H9 (cell line): ENCODE measurements around the gene RUNDC3A. TPM values are rescaled to one million over a fixed set of nuclear protein-coding genes. Genes with fewer than 3 reads are reported as not detected.

Experiments
- DNase-seq: peaks from one replicate; pipeline ENCODE4 v3.0.0-alpha.2; 2017
- H2AFZ ChIP-seq: one replicate; pipeline ENCODE4 v1.6.1; 2013; ENCODE audit warnings: mild to moderate bottlenecking, low read length, control low read depth, moderate library complexity
- H2AK5ac ChIP-seq: 2 replicates; pipeline ENCODE4 v1.6.1; 2013; ENCODE audit warnings: low read length, control low read depth, mixed read lengths; ENCODE audit not compliant: insufficient read length
- H2BK120ac ChIP-seq: one replicate; pipeline ENCODE4 v1.6.1; 2013; ENCODE audit warnings: low read depth, mild to moderate bottlenecking, low read length, control low read depth, inconsistent platforms; ENCODE audit not compliant: poor library complexity, severe bottlenecking
- H2BK12ac ChIP-seq: 2 replicates; pipeline ENCODE4 v1.6.1; 2013; ENCODE audit warnings: low read length, control low read depth, mixed read lengths, low read depth; ENCODE audit not compliant: insufficient read length
- H2BK15ac ChIP-seq: 2 replicates; pipeline ENCODE4 v1.6.1; 2013; ENCODE audit warnings: low read depth, low read length, control low read depth
- H2BK20ac ChIP-seq: one replicate; pipeline ENCODE4 v1.6.1; 2013; ENCODE audit warnings: low read depth, mild to moderate bottlenecking, low read length, control low read depth, inconsistent platforms; ENCODE audit not compliant: poor library complexity, severe bottlenecking
- H2BK5ac ChIP-seq: 2 replicates; pipeline ENCODE4 v1.6.1; 2013; ENCODE audit warnings: low read length, control low read depth, mixed read lengths; ENCODE audit not compliant: insufficient read length
- H3K14ac ChIP-seq: 2 replicates; pipeline ENCODE4 v1.6.1; 2013; ENCODE audit warnings: low read length, control low read depth; ENCODE audit not compliant: insufficient read depth
- H3K18ac ChIP-seq: 2 replicates; pipeline ENCODE4 v1.6.1; 2013; ENCODE audit warnings: low read depth, mild to moderate bottlenecking, mixed read lengths, low read length, control low read depth; ENCODE audit not compliant: insufficient read length
- H3K23ac ChIP-seq: 2 replicates; pipeline ENCODE4 v1.6.1; 2013; ENCODE audit warnings: low read length, control low read depth, mixed read lengths, low read depth; ENCODE audit not compliant: insufficient read length
- H3K23me2 ChIP-seq: 2 replicates; pipeline ENCODE4 v1.6.1; 2013; ENCODE audit warnings: low read depth, mild to moderate bottlenecking, mixed read lengths, low read length, control low read depth; ENCODE audit not compliant: insufficient read length, poor library complexity, severe bottlenecking
- H3K27ac ChIP-seq: 2 replicates; pipeline ENCODE4 v1.5.1; 2013; ENCODE audit warnings: low read length, control low read depth, mixed read lengths, low read depth; ENCODE audit not compliant: insufficient read length
- H3K27me3 ChIP-seq: 2 replicates; pipeline ENCODE4 v1.6.1; 2013; ENCODE audit warnings: low read length, control low read depth, inconsistent platforms; ENCODE audit not compliant: insufficient read depth
- H3K4ac ChIP-seq: 2 replicates; pipeline ENCODE4 v1.6.1; 2013; ENCODE audit warnings: low read depth, mild to moderate bottlenecking, control low read depth, inconsistent platforms, low read length, moderate library complexity
- H3K4me1 ChIP-seq: 2 replicates; pipeline ENCODE4 v1.6.1; 2013; ENCODE audit warnings: low read length, control low read depth, inconsistent platforms; ENCODE audit not compliant: insufficient read depth
- H3K4me2 ChIP-seq: 2 replicates; pipeline ENCODE4 v1.6.1; 2013; ENCODE audit warnings: low read length, control low read depth, mixed read lengths; ENCODE audit not compliant: insufficient read length, insufficient read depth
- H3K56ac ChIP-seq: 2 replicates; pipeline ENCODE4 v1.6.1; 2013; ENCODE audit warnings: low read depth, mild to moderate bottlenecking, mixed read lengths, low read length, control low read depth; ENCODE audit not compliant: insufficient read length
- H3K79me1 ChIP-seq: 2 replicates; pipeline ENCODE4 v1.6.1; 2013; ENCODE audit warnings: low read depth, mild to moderate bottlenecking, moderate library complexity, low read length, control low read depth, inconsistent platforms; ENCODE audit not compliant: insufficient read depth, poor library complexity, severe bottlenecking
- H3K79me2 ChIP-seq: 2 replicates; pipeline ENCODE4 v1.6.1; 2013; ENCODE audit warnings: low read length, control low read depth, inconsistent platforms; ENCODE audit not compliant: insufficient read depth
- H3K9ac ChIP-seq: 2 replicates; pipeline ENCODE4 v1.6.1; 2013; ENCODE audit warnings: low read length, control low read depth, mixed read lengths; ENCODE audit not compliant: insufficient read length; ENCODE audit errors: extremely low read depth
- H3K9me3 ChIP-seq: one replicate; pipeline ENCODE4 v1.6.1; 2013; ENCODE audit warnings: low read depth, low read length, inconsistent platforms; ENCODE audit not compliant: control insufficient read depth
- H3T11ph ChIP-seq: one replicate; pipeline ENCODE4 v1.6.1; 2013; ENCODE audit warnings: mild to moderate bottlenecking, low read length, control low read depth, inconsistent platforms
- H4K20me1 ChIP-seq: one replicate; pipeline ENCODE4 v1.6.1; 2013; ENCODE audit not compliant: control insufficient read depth, insufficient read length, insufficient read depth
- H4K5ac ChIP-seq: 2 replicates; pipeline ENCODE4 v1.6.1; 2013; ENCODE audit warnings: low read depth, mild to moderate bottlenecking, mixed read lengths, low read length, control low read depth; ENCODE audit not compliant: insufficient read length
- H4K8ac ChIP-seq: replicated peaks from 2 replicates; pipeline ENCODE4 v1.6.1; 2013; ENCODE audit warnings: low read length, control low read depth, mixed read lengths, low read depth; ENCODE audit not compliant: insufficient read length
- H4K91ac ChIP-seq: 2 replicates; pipeline ENCODE4 v1.6.1; 2013; ENCODE audit warnings: low read depth, mild to moderate bottlenecking, moderate library complexity, mixed read lengths, low read length, control low read depth; ENCODE audit not compliant: insufficient read length
- H3K27ac Mint-ChIP-seq, 3 experiments: 2 replicates in 2 of 3; 3 replicates in 1 of 3; pipeline ENCODE4 v1.8.0; 2020 to 2021; ENCODE audit warnings: mixed read lengths in 3 of 3, mild to moderate bottlenecking in 1 of 3, moderate library complexity in 1 of 3
- H3K27me3 Mint-ChIP-seq: 2 replicates; pipeline ENCODE4 v1.8.0; 2021; ENCODE audit warnings: low read depth, mild to moderate bottlenecking, moderate library complexity, mixed read lengths
- H3K36me3 Mint-ChIP-seq, 3 experiments: 2 replicates in 2 of 3; 3 replicates in 1 of 3; pipeline ENCODE4 v1.8.0; 2020 to 2021; ENCODE audit warnings: low read depth in 3 of 3, mixed read lengths in 3 of 3; ENCODE audit not compliant: insufficient read depth in 1 of 3
- H3K4me1 Mint-ChIP-seq, 2 experiments: 2 replicates each; pipeline ENCODE4 v1.8.0; 2020; ENCODE audit warnings: mixed read lengths in 2 of 2
- H3K4me3 Mint-ChIP-seq, 2 experiments: 2 replicates in 1 of 2; 3 replicates in 1 of 2; pipeline ENCODE4 v1.8.0; 2020 to 2021; ENCODE audit warnings: mild to moderate bottlenecking in 2 of 2, mixed read lengths in 2 of 2, moderate library complexity in 1 of 2
- H3K9me3 Mint-ChIP-seq, 2 experiments: 2 replicates in 1 of 2; 3 replicates in 1 of 2; pipeline ENCODE4 v1.8.0; 2020; ENCODE audit warnings: mild to moderate bottlenecking in 2 of 2, mixed read lengths in 2 of 2, moderate library complexity in 1 of 2
- WGBS: extraction: QIAGEN DNeasy Blood & Tissue Kit; methylation state at CpG from one replicate; pipeline ENCODE4 v1.1.7; 2013; ENCODE audit warnings: missing lambda C conversion rate, low lambda C conversion rate, mixed read lengths; ENCODE audit not compliant: insufficient read length; ENCODE audit errors: extremely low coverage; 5-methylcytosine and 5-hydroxymethylcytosine counted together
- total RNA-seq: library from RNA; stranded (reverse); gene quantifications from 2 replicates; pipeline ENCODE4 v1.2.1, GENCODE V29; 2021
- TF ChIP-seq, protein P1 (sequence below): fragments of 200-600 bp; sonication (generic); conservative IDR thresholded peaks from 3 replicates; pipeline ENCODE4 v1.8.0; 2021; ENCODE audit warnings: antibody characterized with exemption, mild to moderate bottlenecking

Gene RUNDC3A
- total RNA-seq, 1 experiment from 2014 or later = 3.8 TPM

DNA sequence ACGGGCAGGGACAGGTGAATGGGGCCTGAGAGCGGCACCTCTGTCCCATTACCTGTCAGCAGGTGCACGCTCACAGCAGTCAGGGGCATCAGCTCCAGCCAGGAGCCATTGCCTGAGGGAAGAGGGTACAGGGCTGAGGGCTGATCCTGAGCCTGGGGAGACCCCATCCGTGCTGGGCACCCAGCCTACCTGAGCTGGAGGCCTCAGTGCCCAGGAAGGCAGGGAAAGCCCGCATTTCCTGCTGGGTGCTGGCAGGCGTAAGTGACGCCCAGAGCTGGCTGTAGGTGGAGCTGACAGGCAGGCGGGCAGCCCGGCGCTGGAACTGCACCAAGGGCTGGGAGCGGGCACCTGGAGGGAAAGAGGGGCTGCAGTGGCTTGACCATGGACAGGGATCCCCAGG lies 47.8 kb downstream of the RUNDC3A start:
- Mint-ChIP-seq H3K4me3 (no peak overlapping the region), H3K9me3 (no peaks in the 10 kb centered on the region; a peak in 1 of 5 replicates), H3K27ac (no peak overlapping the region), H3K36me3 (peaks cover 3 to 28% (median 11%) of the 10 kb centered on the region in 3 experiments; a peak in 6 of 7 replicates), H3K4me1 (peaks cover 12 to 29% of the 10 kb centered on the region in 2 experiments), H3K27me3 (peaks cover 5% of the 10 kb centered on the region; the same call in 1 of the 2 replicates)
- no peak overlapping the region for H4K5ac ChIP-seq
- H2BK12ac ChIP-seq = no peak overlapping the region
- H2AK5ac ChIP-seq = no peak overlapping the region
- H3K79me1 ChIP-seq = no peaks in the 10 kb centered on the region
- no peak overlapping the region for H3K56ac ChIP-seq
- H2BK120ac ChIP-seq = no peak overlapping the region
- DNase-seq = no peak
- TF ChIP-seq, protein P1, sequence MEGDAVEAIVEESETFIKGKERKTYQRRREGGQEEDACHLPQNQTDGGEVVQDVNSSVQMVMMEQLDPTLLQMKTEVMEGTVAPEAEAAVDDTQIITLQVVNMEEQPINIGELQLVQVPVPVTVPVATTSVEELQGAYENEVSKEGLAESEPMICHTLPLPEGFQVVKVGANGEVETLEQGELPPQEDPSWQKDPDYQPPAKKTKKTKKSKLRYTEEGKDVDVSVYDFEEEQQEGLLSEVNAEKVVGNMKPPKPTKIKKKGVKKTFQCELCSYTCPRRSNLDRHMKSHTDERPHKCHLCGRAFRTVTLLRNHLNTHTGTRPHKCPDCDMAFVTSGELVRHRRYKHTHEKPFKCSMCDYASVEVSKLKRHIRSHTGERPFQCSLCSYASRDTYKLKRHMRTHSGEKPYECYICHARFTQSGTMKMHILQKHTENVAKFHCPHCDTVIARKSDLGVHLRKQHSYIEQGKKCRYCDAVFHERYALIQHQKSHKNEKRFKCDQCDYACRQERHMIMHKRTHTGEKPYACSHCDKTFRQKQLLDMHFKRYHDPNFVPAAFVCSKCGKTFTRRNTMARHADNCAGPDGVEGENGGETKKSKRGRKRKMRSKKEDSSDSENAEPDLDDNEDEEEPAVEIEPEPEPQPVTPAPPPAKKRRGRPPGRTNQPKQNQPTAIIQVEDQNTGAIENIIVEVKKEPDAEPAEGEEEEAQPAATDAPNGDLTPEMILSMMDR = no peak
- H3K23ac ChIP-seq = no peak overlapping the region
- H3K79me2 ChIP-seq = no peaks in the 10 kb centered on the region
- H3T11ph ChIP-seq = no peak overlapping the region
- H3K27me3 ChIP-seq = no peaks in the 10 kb centered on the region
- peaks cover 6% of the 10 kb centered on the region; the same call in 1 of the 2 replicates for H3K4me1 ChIP-seq
- H4K8ac ChIP-seq = no peak overlapping the region
- no peak overlapping the region for H2BK20ac ChIP-seq
- no peaks in the 10 kb centered on the region for H4K20me1 ChIP-seq
- H4K91ac ChIP-seq = no peak overlapping the region
- H3K14ac ChIP-seq = no peak overlapping the region
- H3K4ac ChIP-seq = no peak overlapping the region
- H3K4me2 ChIP-seq = no peak overlapping the region
- no peak overlapping the region for H2BK15ac ChIP-seq
- H3K27ac ChIP-seq = no peak overlapping the region
- H3K23me2 ChIP-seq = peaks cover 5% of the 10 kb centered on the region
- H3K9me3 ChIP-seq = no peaks in the 10 kb centered on the region
- H3K9ac ChIP-seq = no peak overlapping the region
- no CpG with 5 or more reads among the region's 11 CpGs for WGBS
- no peak overlapping the region for H3K18ac ChIP-seq
- no peak overlapping the region for H2BK5ac ChIP-seq
- H2AFZ ChIP-seq = no peak overlapping the region
